ENCODE data around the gene SNED1. TPM values are rescaled to one million over a fixed set of nuclear protein-coding genes. Genes with fewer than 3 reads are reported as not detected.

Gene SNED1
- total and polyA plus RNA-seq, 2 experiments from 2014 or later: 6.1 to 29.4 TPM

DNA sequence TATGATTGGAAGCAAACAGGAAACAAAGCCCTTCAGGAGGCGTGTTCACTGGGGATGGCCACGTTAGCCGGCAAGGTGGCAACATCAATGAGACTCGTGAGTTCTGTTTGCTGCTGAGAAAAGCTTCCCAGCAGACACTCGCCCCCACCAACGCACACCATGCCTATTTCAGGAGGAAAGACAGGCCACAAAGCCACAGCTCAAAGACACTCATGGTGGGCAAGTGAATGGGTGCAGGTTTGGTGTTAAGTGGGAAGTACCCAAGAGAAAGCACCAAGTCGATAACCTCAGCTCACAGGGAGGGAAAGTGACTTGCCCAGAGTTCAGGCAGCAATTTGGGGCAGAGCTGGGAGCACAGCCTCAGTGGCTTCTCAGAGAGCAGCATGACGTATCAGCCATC is 114.2 kb downstream of the SNED1 start:
- Histone ChIP-seq H3K27ac (no peak overlapping the region), H4K20me1 (ENCODE audit: insufficient read depth) (no peaks in the 10 kb centered on the region), H3K36me3 (ENCODE audit: low read depth) (no peaks in the 10 kb centered on the region), H3F3A (ENCODE audit: insufficient read depth) (no peaks in the 10 kb centered on the region), H3K79me2 (ENCODE audit: insufficient read depth) (no peaks in the 10 kb centered on the region), H3K9me3 (ENCODE audit: low read depth) (no peaks in the 10 kb centered on the region), H3K4me3 (no peak overlapping the region), H3K9me2 (ENCODE audit: insufficient read depth) (no peaks in the 10 kb centered on the region), H2AFZ (no peak overlapping the region), H3K27me3 (replicated peaks; ENCODE audit: insufficient read depth) (no peaks in the 10 kb centered on the region), H3K4me2 (ENCODE audit: unreplicated experiment) (no peak overlapping the region), H3K4me1 (ENCODE audit: insufficient read depth) (no peaks in the 10 kb centered on the region), H3K9ac (no peak overlapping the region)
- in situ Hi-C loops (cut with MboI): no loop called here
- 71 to 76% methylated on average over 8 of the region's 8 CpGs for WGBS, 2 experiments (ENCODE audit: low coverage in 1 of 2, low lambda C conversion rate in 2 of 2, missing lambda C conversion rate in 2 of 2)
- no peak for DNase-seq
- no peak for TF ChIP-seq EZH2 (IDR thresholded peaks at IDR 0.05; ENCODE audit: insufficient read depth, poor library complexity, severe bottlenecking)
- no peak for TF ChIP-seq EZH2phosphoT487 (IDR thresholded peaks at IDR 0.05; ENCODE audit: insufficient read depth, low read depth)

DNA sequence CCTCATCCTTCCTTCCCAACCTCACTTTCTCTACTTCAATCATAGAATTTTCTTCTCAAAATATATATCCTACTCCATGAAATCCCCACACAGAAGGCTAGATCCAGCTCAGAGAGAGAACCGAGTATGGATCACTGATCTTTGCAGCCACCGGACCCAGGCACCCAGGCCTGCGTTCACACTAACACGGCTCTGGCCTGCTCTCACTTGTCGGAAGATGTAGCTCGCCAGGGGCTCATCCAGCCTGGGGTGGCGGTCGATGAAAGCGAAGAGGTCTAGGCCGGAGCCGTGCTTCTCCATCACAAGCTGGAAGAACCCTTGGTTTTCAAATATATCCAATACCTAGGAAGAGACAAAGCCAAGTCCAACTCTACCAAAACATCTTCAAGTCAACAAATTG is 116.4 kb downstream of the SNED1 start:
- no peak for DNase-seq
- Histone ChIP-seq H3F3A (ENCODE audit: insufficient read depth) (no peaks in the 10 kb centered on the region), H3K9me3 (ENCODE audit: low read depth) (no peaks in the 10 kb centered on the region), H3K4me1 (ENCODE audit: insufficient read depth) (no peaks in the 10 kb centered on the region), H3K4me3 (no peak overlapping the region), H3K9ac (no peak overlapping the region), H3K9me2 (ENCODE audit: insufficient read depth) (no peaks in the 10 kb centered on the region), H4K20me1 (ENCODE audit: insufficient read depth) (no peaks in the 10 kb centered on the region), H3K27ac (no peak overlapping the region), H3K36me3 (ENCODE audit: low read depth) (no peaks in the 10 kb centered on the region), H3K27me3 (replicated peaks; ENCODE audit: insufficient read depth) (no peaks in the 10 kb centered on the region), H2AFZ (no peak overlapping the region), H3K4me2 (ENCODE audit: unreplicated experiment) (no peak overlapping the region), H3K79me2 (ENCODE audit: insufficient read depth) (no peaks in the 10 kb centered on the region)
- WGBS, 2 experiments (ENCODE audit: low coverage in 1 of 2, low lambda C conversion rate in 2 of 2, missing lambda C conversion rate in 2 of 2): 91 to 96% methylated on average over 11 of the region's 11 CpGs
- in situ Hi-C loops (cut with MboI): no loop called here
- TF ChIP-seq EZH2phosphoT487 (IDR thresholded peaks at IDR 0.05; ENCODE audit: insufficient read depth, low read depth): no peak
- no peak for TF ChIP-seq EZH2 (IDR thresholded peaks at IDR 0.05; ENCODE audit: insufficient read depth, poor library complexity, severe bottlenecking)

DNA sequence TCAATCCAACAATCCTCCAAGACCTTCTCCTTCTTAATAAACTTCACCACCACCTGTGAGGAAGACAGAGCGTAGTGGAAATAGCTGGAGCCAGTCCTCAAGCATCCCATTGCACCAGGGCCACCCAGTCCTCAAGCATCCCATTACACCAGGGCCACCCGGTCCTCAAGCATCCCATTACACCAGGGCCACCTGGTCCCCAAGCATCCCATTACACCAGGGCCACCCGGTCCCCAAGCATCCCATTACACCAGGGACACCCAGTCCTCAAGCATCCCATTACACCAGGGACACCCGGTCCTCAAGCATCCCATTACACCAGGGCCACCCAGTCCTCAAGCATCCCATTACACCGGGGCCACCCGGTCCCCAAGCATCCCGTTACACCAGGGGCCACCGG is 116.9 kb downstream of the SNED1 start:
- Histone ChIP-seq H3K36me3 (ENCODE audit: low read depth) (no peaks in the 10 kb centered on the region), H2AFZ (no peak overlapping the region), H3K4me2 (ENCODE audit: unreplicated experiment) (no peak overlapping the region), H3K9ac (no peak overlapping the region), H3K27me3 (replicated peaks; ENCODE audit: insufficient read depth) (no peaks in the 10 kb centered on the region), H3K4me3 (no peak overlapping the region), H3K4me1 (ENCODE audit: insufficient read depth) (no peaks in the 10 kb centered on the region), H3K79me2 (ENCODE audit: insufficient read depth) (no peaks in the 10 kb centered on the region), H3K27ac (no peak overlapping the region), H3F3A (ENCODE audit: insufficient read depth) (no peaks in the 10 kb centered on the region), H4K20me1 (ENCODE audit: insufficient read depth) (no peaks in the 10 kb centered on the region), H3K9me3 (ENCODE audit: low read depth) (no peaks in the 10 kb centered on the region), H3K9me2 (ENCODE audit: insufficient read depth) (no peaks in the 10 kb centered on the region)
- no peak for DNase-seq
- TF ChIP-seq EZH2phosphoT487 (IDR thresholded peaks at IDR 0.05; ENCODE audit: insufficient read depth, low read depth) (no peak), EZH2 (IDR thresholded peaks at IDR 0.05; ENCODE audit: insufficient read depth, poor library complexity, severe bottlenecking) (no peak)
- WGBS, 2 experiments (ENCODE audit: low coverage in 1 of 2, low lambda C conversion rate in 2 of 2, missing lambda C conversion rate in 2 of 2): 93 to 100% methylated on average over 3 to 8 of the region's 8 CpGs
- in situ Hi-C loops (cut with MboI): no loop called here

DNA sequence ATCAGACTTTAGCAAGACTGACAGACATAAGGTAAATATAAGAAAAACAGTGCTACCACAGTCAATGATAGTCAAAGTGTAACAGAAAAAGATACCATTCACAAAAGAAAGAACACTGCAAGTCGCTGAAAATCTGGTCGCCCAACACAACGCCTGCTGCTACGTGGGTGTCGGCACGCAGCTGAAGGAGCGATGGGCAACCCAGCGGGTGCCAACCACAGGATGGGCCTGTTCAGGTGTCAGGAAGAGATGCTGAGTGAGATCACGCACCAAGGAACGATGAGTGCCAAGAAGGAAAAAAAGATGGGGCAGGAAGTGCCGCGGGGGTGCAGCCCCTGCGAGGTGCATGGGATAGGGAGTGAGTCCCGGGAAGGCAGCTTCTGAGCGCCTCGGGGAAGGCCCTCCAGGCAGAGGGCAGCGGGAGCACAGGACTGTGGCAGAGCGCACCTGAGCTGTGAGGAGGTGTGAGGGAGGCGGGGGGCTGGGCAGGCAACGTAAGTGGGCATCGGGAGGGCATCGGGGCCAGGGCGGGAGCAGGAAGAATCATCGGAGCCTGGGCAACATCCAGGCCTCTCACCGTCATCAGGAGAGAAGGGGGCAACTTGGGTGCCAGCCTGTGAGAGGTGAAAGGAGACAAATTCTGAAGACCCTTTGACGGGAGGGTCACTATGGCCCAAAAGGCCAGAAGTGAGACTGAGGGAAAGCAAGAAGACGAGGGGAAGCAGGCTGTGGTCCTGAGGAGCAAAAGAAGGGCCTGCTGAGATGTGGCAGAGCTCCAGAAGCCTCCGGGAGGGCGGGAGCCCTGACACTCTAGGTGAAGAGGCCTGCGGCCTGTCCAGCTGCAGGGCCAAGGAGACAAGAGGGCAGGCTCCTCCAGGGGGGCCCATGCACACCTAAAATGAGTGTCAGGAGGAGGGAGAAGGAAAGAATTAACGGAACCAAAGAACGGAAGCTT is 118.5 kb downstream of the SNED1 start:
- Histone ChIP-seq H3K9ac (no peak overlapping the region), H3K4me1 (ENCODE audit: insufficient read depth) (no peaks in the 10 kb centered on the region), H3K4me3 (no peak overlapping the region), H3K36me3 (ENCODE audit: low read depth) (no peaks in the 10 kb centered on the region), H3K4me2 (ENCODE audit: unreplicated experiment) (no peak overlapping the region), H3K9me2 (ENCODE audit: insufficient read depth) (no peaks in the 10 kb centered on the region), H3K79me2 (ENCODE audit: insufficient read depth) (no peaks in the 10 kb centered on the region), H3F3A (ENCODE audit: insufficient read depth) (peaks cover 5% of the 10 kb centered on the region; the same call in 1 of the 2 replicates), H2AFZ (no peak overlapping the region), H3K27ac (no peak overlapping the region), H3K27me3 (replicated peaks; ENCODE audit: insufficient read depth) (no peaks in the 10 kb centered on the region), H3K9me3 (ENCODE audit: low read depth) (no peaks in the 10 kb centered on the region), H4K20me1 (ENCODE audit: insufficient read depth) (no peaks in the 10 kb centered on the region)
- TF ChIP-seq EZH2 (IDR thresholded peaks at IDR 0.05; ENCODE audit: insufficient read depth, poor library complexity, severe bottlenecking) (no peak), EZH2phosphoT487 (IDR thresholded peaks at IDR 0.05; ENCODE audit: insufficient read depth, low read depth) (no peak)
- no peak for DNase-seq
- 87 to 89% methylated on average over 26 to 32 of the region's 32 CpGs for WGBS, 2 experiments (ENCODE audit: low coverage in 1 of 2, low lambda C conversion rate in 2 of 2, missing lambda C conversion rate in 2 of 2)
- in situ Hi-C loops (cut with MboI): no loop called here

Data from GM23248 (cell line).